ENCODE results near the gene SLC9A9.

GRCh38 chr3:143750841-143751240 is 97.4 kb downstream of the SLC9A9 start:
- TF ChIP-seq CTCF (IDR thresholded peaks at IDR 0.05; ENCODE audit: poor library complexity, severe bottlenecking) (no peak), EP300 (conservative IDR thresholded peaks at IDR 0.05; ENCODE audit: poor library complexity, severe bottlenecking) (no peak), MXI1 (conservative IDR thresholded peaks at IDR 0.05; ENCODE audit: poor library complexity, severe bottlenecking) (no peak), EZH2 (IDR thresholded peaks at IDR 0.05; ENCODE audit: borderline replicate concordance, insufficient read depth, low read length, poor library complexity, severe bottlenecking) (no peak), REST (IDR thresholded peaks at IDR 0.05; ENCODE audit: borderline replicate concordance) (no peak), POLR2AphosphoS5 (IDR thresholded peaks at IDR 0.05) (no peak)
